IMR-90 (cell line): ENCODE results near the gene TRMT2A.

Source experiments
- CTCF ChIP-seq: conservative IDR thresholded peaks from 2 replicates; pipeline ENCODE4 v1.5.1; 2012; ENCODE audit warnings: mild to moderate bottlenecking, low read depth, low read length, improper control_type of control experiment
- MAFK ChIP-seq: IDR thresholded peaks from 2 replicates; pipeline ENCODE4 v1.6.1; 2012; ENCODE audit warnings: low read depth, low read length, improper control_type of control experiment
- MAZ ChIP-seq: IDR thresholded peaks from 2 replicates; pipeline ENCODE4 v1.6.1; 2012; ENCODE audit warnings: low read depth, mild to moderate bottlenecking, low read length, improper control_type of control experiment, moderate library complexity, borderline replicate concordance
- MXI1 ChIP-seq: IDR thresholded peaks from 2 replicates; pipeline ENCODE4 v1.6.1; 2012; ENCODE audit warnings: low read depth, mild to moderate bottlenecking, low read length, moderate library complexity, borderline replicate concordance
- POLR2A ChIP-seq: IDR thresholded peaks from 2 replicates; pipeline ENCODE4 v1.6.1; 2012; ENCODE audit warnings: mild to moderate bottlenecking, low read depth, low read length
- RFX5 ChIP-seq: IDR thresholded peaks from 2 replicates; pipeline ENCODE4 v1.8.0; 2012; ENCODE audit warnings: low read depth, mild to moderate bottlenecking, low read length, moderate library complexity

GRCh38 chr22:20065896-20066616, 51.0 kb downstream of the TRMT2A start:
- TF ChIP-seq CTCF (no peak), RFX5 (no peak), POLR2A (no peak), MAFK (no peak), MXI1 (no peak), MAZ (no peak)
